H1 (cell line): ENCODE measurements around the gene AXIN2. TPM values are rescaled to one million over a fixed set of nuclear protein-coding genes. Genes with fewer than 3 reads are reported as not detected.

ENCODE experiments used
- CTCF ChIA-PET: fragments of 300-600 bp; sonication (Branson Sonifier 250); formaldehyde crosslinking; loops from one replicate; lab custom pipeline; 2021; ENCODE audit not compliant: partially characterized antibody; lab: Charles Lee
- POLR2A ChIA-PET: fragments of 300-600 bp; sonication (Branson Sonifier 250); formaldehyde crosslinking; loops from one replicate; lab custom pipeline; 2021; ENCODE audit warnings: inconsistent platforms; ENCODE audit not compliant: partially characterized antibody; lab: Charles Lee
- DNase-seq, 2 experiments: peaks; one replicate each; pipeline versions ENCODE4 v3.0.0 to v3.0.0-alpha.2; 2010 to 2022; ENCODE audit warnings: low spot score in 2 of 2, low read depth in 1 of 2, mixed read lengths in 1 of 2
- FAIRE-seq: peaks from 2 replicates; lab custom pipeline; 2011; peaks lifted over from hg19 to GRCh38; lab: Jason Lieb, UNC
- H2AFZ ChIP-seq: 2 replicates; pipeline ENCODE4 v1.8.1; 2012; ENCODE audit warnings: low read length, inconsistent platforms
- H2AK5ac ChIP-seq: 2 replicates; pipeline ENCODE4 v1.6.1; 2013; ENCODE audit warnings: low read depth, low read length
- H2BK120ac ChIP-seq: replicated peaks from 2 replicates; pipeline ENCODE3; 2013; ENCODE audit warnings: low read depth, low read length, inconsistent platforms
- H2BK12ac ChIP-seq: 2 replicates; pipeline ENCODE4 v1.6.1; 2013; ENCODE audit warnings: low read depth, low read length
- H2BK15ac ChIP-seq: 2 replicates; pipeline ENCODE4 v1.6.1; 2013; ENCODE audit warnings: low read length
- H2BK20ac ChIP-seq: 2 replicates; pipeline ENCODE4 v1.6.1; 2013; ENCODE audit warnings: low read length
- H2BK5ac ChIP-seq: 2 replicates; pipeline ENCODE4 v1.6.1; 2013; ENCODE audit warnings: low read depth, low read length
- H3K14ac ChIP-seq: 2 replicates; pipeline ENCODE4 v1.6.1; 2013; ENCODE audit warnings: inconsistent platforms; ENCODE audit not compliant: insufficient read length
- H3K18ac ChIP-seq: 2 replicates; pipeline ENCODE4 v1.6.1; 2013; ENCODE audit warnings: low read length; ENCODE audit errors: extremely low read depth
- H3K23ac ChIP-seq: 2 replicates; pipeline ENCODE4 v1.6.1; 2013; ENCODE audit warnings: inconsistent platforms; ENCODE audit not compliant: insufficient read length
- H3K23me2 ChIP-seq: 2 replicates; pipeline ENCODE4 v1.6.1; 2013; ENCODE audit warnings: low read depth, low read length
- H3K27ac ChIP-seq: 2 replicates; pipeline ENCODE4 v1.6.1; 2011; ENCODE audit warnings: low read depth, low read length, inconsistent platforms
- H3K27me3 ChIP-seq, 4 experiments: replicated peaks in 1 of 4; 1 replicate in 1 of 4; 2 replicates in 3 of 4; pipeline versions ENCODE4 v1.6.1 to v1.8.1; 2011 to 2013; ENCODE audit warnings: low read length in 3 of 4, mild to moderate bottlenecking in 3 of 4, inconsistent platforms in 2 of 4, mixed read lengths in 2 of 4, moderate library complexity in 1 of 4; ENCODE audit not compliant: control insufficient read depth in 3 of 4, insufficient read depth in 3 of 4; ENCODE audit errors: extremely low read depth in 1 of 4
- H3K36me3 ChIP-seq, 4 experiments: 2 replicates each; pipeline versions ENCODE4 v1.6.1 to v1.8.1; 2011 to 2013; ENCODE audit warnings: mild to moderate bottlenecking in 4 of 4, low read length in 3 of 4, moderate library complexity in 2 of 4, control low read depth in 1 of 4, inconsistent platforms in 1 of 4; ENCODE audit not compliant: insufficient read depth in 4 of 4, control insufficient read depth in 2 of 4
- H3K4ac ChIP-seq: replicated peaks from 2 replicates; pipeline ENCODE3; 2013; ENCODE audit warnings: low read length, low read depth, mixed read lengths, inconsistent platforms; ENCODE audit not compliant: insufficient read length
- H3K4me1 ChIP-seq, 4 experiments: replicated peaks in 1 of 4; 1 replicate in 1 of 4; 2 replicates in 3 of 4; pipeline versions ENCODE4 v1.6.1 to v1.8.1; 2011 to 2013; ENCODE audit warnings: low read length in 3 of 4, inconsistent platforms in 2 of 4, mixed read lengths in 1 of 4; ENCODE audit not compliant: insufficient read depth in 4 of 4, control insufficient read depth in 3 of 4
- H3K4me2 ChIP-seq, 2 experiments: 2 replicates each; pipeline versions ENCODE4 v1.6.1 to v1.8.1; 2011 to 2013; ENCODE audit warnings: low read depth in 2 of 2, low read length in 2 of 2, control low read depth in 1 of 2, inconsistent platforms in 1 of 2, mild to moderate bottlenecking in 1 of 2; ENCODE audit not compliant: insufficient read depth in 1 of 2
- H3K4me3 ChIP-seq, 4 experiments: fragments of 200-600, 300-600 bp in 1 of 4; sonication (generic), shearing (Covaris generic), sonication (Bioruptor Twin) in 1 of 4; 2 replicates each; pipeline versions ENCODE4 v1.5.1 to v1.8.1; 2011 to 2016; ENCODE audit warnings: low read length in 4 of 4, low read depth in 3 of 4, control low read depth in 2 of 4, inconsistent platforms in 2 of 4, mild to moderate bottlenecking in 2 of 4, mixed read lengths in 1 of 4, moderate library complexity in 1 of 4; ENCODE audit not compliant: insufficient read depth in 2 of 4; ENCODE audit errors: extremely low read depth in 1 of 4
- H3K56ac ChIP-seq: replicated peaks from 2 replicates; pipeline ENCODE3; 2013; ENCODE audit warnings: low read depth, mild to moderate bottlenecking, mixed read lengths, low read length, inconsistent platforms; ENCODE audit not compliant: insufficient read length
- H3K79me1 ChIP-seq: 2 replicates; pipeline ENCODE4 v1.6.1; 2013; ENCODE audit warnings: low read depth, low read length, control low read depth
- H3K79me2 ChIP-seq, 2 experiments: 2 replicates each; pipeline versions ENCODE4 v1.6.1 to v1.8.1; 2012 to 2013; ENCODE audit warnings: low read length in 2 of 2, mild to moderate bottlenecking in 2 of 2, inconsistent platforms in 1 of 2; ENCODE audit not compliant: insufficient read depth in 2 of 2, control insufficient read depth in 1 of 2
- H3K9ac ChIP-seq, 4 experiments: replicated peaks in 1 of 4; 1 replicate in 1 of 4; 2 replicates in 3 of 4; pipeline versions ENCODE4 v1.6.1 to v1.8.1; 2011 to 2013; ENCODE audit warnings: low read depth in 3 of 4, low read length in 3 of 4, control low read depth in 2 of 4, mild to moderate bottlenecking in 2 of 4, moderate library complexity in 2 of 4, inconsistent platforms in 1 of 4; ENCODE audit errors: extremely low read depth in 1 of 4
- H3K9me3 ChIP-seq, 2 experiments: 2 replicates each; pipeline versions ENCODE4 v1.6.1 to v1.8.1; 2012 to 2013; ENCODE audit warnings: mild to moderate bottlenecking in 2 of 2, moderate library complexity in 2 of 2, control low read depth in 1 of 2, inconsistent platforms in 1 of 2, low read depth in 1 of 2, low read length in 1 of 2, mixed read lengths in 1 of 2; ENCODE audit not compliant: insufficient read depth in 2 of 2
- H4K20me1 ChIP-seq, 2 experiments: replicated peaks in 1 of 2; 2 replicates each; pipeline versions ENCODE3 to v1.8.1; 2011 to 2013; ENCODE audit warnings: inconsistent platforms in 2 of 2, low read length in 2 of 2, mild to moderate bottlenecking in 1 of 2; ENCODE audit not compliant: insufficient read depth in 2 of 2, control insufficient read depth in 1 of 2
- H4K5ac ChIP-seq: 2 replicates; pipeline ENCODE4 v1.6.1; 2013; ENCODE audit warnings: low read length, low read depth, mixed read lengths, inconsistent platforms; ENCODE audit not compliant: insufficient read length
- H4K8ac ChIP-seq: 2 replicates; pipeline ENCODE4 v1.8.0; 2013; ENCODE audit warnings: mild to moderate bottlenecking, moderate library complexity, low read length, inconsistent platforms; ENCODE audit not compliant: insufficient read depth; ENCODE audit errors: extremely low read depth
- H4K91ac ChIP-seq: replicated peaks from 2 replicates; pipeline ENCODE3; 2013; ENCODE audit warnings: low read length, mixed read lengths, inconsistent platforms; ENCODE audit not compliant: insufficient read length
- CREB1 ChIP-seq: IDR thresholded peaks from 2 replicates; pipeline ENCODE4 v1.6.1; 2012; ENCODE audit warnings: inconsistent platforms
- CTCF ChIP-seq, 3 experiments: IDR thresholded peaks; 1 replicate in 2 of 3; 2 replicates in 1 of 3; pipeline versions ENCODE4 v1.5.1 to v1.6.1; 2011; ENCODE audit warnings: low read length in 3 of 3, mild to moderate bottlenecking in 3 of 3, inconsistent platforms in 2 of 3, low read depth in 1 of 3, moderate library complexity in 1 of 3; ENCODE audit not compliant: insufficient read depth in 1 of 3; ENCODE audit errors: control extremely low read depth in 1 of 3
- GTF2F1 ChIP-seq: IDR thresholded peaks from 2 replicates; pipeline ENCODE4 v1.6.1; 2012; ENCODE audit warnings: low read depth, low read length, improper control_type of control experiment, borderline replicate concordance
- MAX ChIP-seq: IDR thresholded peaks from 2 replicates; pipeline ENCODE4 v1.6.1; 2012; ENCODE audit warnings: inconsistent platforms
- NRF1 ChIP-seq: IDR thresholded peaks from 2 replicates; pipeline ENCODE4 v1.6.1; 2011; ENCODE audit warnings: mild to moderate bottlenecking, low read depth, low read length, improper control_type of control experiment
- SP4 ChIP-seq: IDR thresholded peaks from 2 replicates; pipeline ENCODE4 v1.6.1; 2012; ENCODE audit warnings: low read length, inconsistent platforms
- ZNF274 ChIP-seq: IDR thresholded peaks from 2 replicates; pipeline ENCODE4 v1.7.0; 2012; ENCODE audit warnings: low read length, borderline replicate concordance; ENCODE audit errors: extremely low read depth
- WGBS, 2 experiments: shearing (Covaris generic) in 1 of 2; methylation state at CpG; one replicate each; pipeline versions ENCODE4 v1.1.6 to v1.1.7; 2013 to 2015; ENCODE audit warnings: low lambda C conversion rate in 2 of 2, mixed read lengths in 2 of 2, inconsistent platforms in 1 of 2, low coverage in 1 of 2, missing lambda C conversion rate in 1 of 2; ENCODE audit not compliant: insufficient replicate concordance in 2 of 2, insufficient coverage in 1 of 2, insufficient read length in 1 of 2; ENCODE audit errors: extremely low coverage in 1 of 2, missing lambda C conversion rate in 1 of 2; 5-methylcytosine and 5-hydroxymethylcytosine counted together
- polyA plus RNA-seq, 7 experiments: library from polyadenylated mRNA; depleted of rRNA in 3 of 7; stranded (reverse) in 5 of 7; unstranded in 2 of 7; fragments of >200 nt in 5 of 7; fragments of 200-250 nt in 2 of 7; gene quantifications; 1 replicate in 5 of 7; 2 replicates in 1 of 7; 4 replicates in 1 of 7; pipeline versions ENCODE4 v1.2.1 to v1.2.3, GENCODE V29; 2011 to 2013; ENCODE audit warnings: missing spikeins in 2 of 7, mixed read lengths in 2 of 7
- total RNA-seq: library from RNA; stranded (reverse); fragmentation: NEBNext Ultra II Directional; extraction: Animal tissue kit (Norgen Biotek cat#: 25700); gene quantifications from 2 replicates; pipeline ENCODE4 v1.2.1, GENCODE V29; 2021

AXIN2 gene
- total and polyA plus RNA-seq, 2 of the 8 experiments (the other 6 are each of a cell fraction or from before 2014, with no cell fraction given) = 17.7 to 33.4 TPM

- 83% methylated on average over 4 of the region's 4 CpGs; no CpG with 5 or more reads in 1 of the 2 experiments for WGBS, 2 experiments
- ChIA-PET POLR2A (interaction anchor here (0.8 to 1.6 kb wide), 3 partner anchors 13 to 90 kb away, joined by 3 to 5 read pairs (median 3); no protein-coding TSS in a partner anchor), CTCF (interaction anchor here (10.2 kb wide), 1 partner anchor 9 kb away, joined by 62 read pairs; no protein-coding TSS in a partner anchor)
- Histone ChIP-seq H2BK12ac (no peak overlapping the region), H3K36me3 (peaks cover 4 to 47% (median 15%) of the 10 kb centered on the region in 4 experiments), H3K9me3 (no peaks in the 10 kb centered on the region), H2BK120ac (no peak overlapping the region), H4K5ac (no peak overlapping the region), H3K18ac (no peak overlapping the region), H2BK15ac (no peak overlapping the region), H3K27me3 (no peaks in the 10 kb centered on the region), H3K79me2 (peaks cover 40 to 42% of the 10 kb centered on the region in 2 experiments), H4K91ac (no peak overlapping the region), H2BK5ac (no peak overlapping the region), H4K20me1 (peaks cover 7 to 51% of the 10 kb centered on the region in 2 experiments), H3K4ac (no peak overlapping the region), H3K9ac (no peak overlapping the region), H4K8ac (no peak overlapping the region), H2AFZ (no peak overlapping the region), H3K79me1 (peaks cover 31% of the 10 kb centered on the region), H2BK20ac (no peak overlapping the region), H3K14ac (no peak overlapping the region), H3K23me2 (no peaks in the 10 kb centered on the region), H3K4me1 (peaks cover 5 to 24% (median 10%) of the 10 kb centered on the region in 4 experiments), H2AK5ac (no peak overlapping the region), H3K4me3 (no peak overlapping the region), H3K23ac (no peak overlapping the region), H3K56ac (no peak overlapping the region), H3K4me2 (no peak overlapping the region; a peak in 1 of 4 replicates), H3K27ac (no peak overlapping the region)
- DNase-seq = no peak
- FAIRE-seq = no peak
- peak in 2 of 3 experiments; percentile 21 to 22; a peak in 2 of 4 replicates for TF ChIP-seq CTCF (IDR thresholded peaks at IDR 0.05; ENCODE audit: control extremely low read depth in 1 of 3, insufficient read depth in 1 of 3, low read depth in 1 of 3, low read length in 3 of 3)
- no peak for TF ChIP-seq ZNF274
- no peak for TF ChIP-seq NRF1
- TF ChIP-seq SP4 = no peak
- no peak for TF ChIP-seq MAX
- no peak for TF ChIP-seq CREB1
- no peak for TF ChIP-seq GTF2F1
Observed at GRCh38 chr17:65546579-65546978, 14.9 kb downstream of the AXIN2 start.
